HepG2 (cell line): ENCODE results near the gene CMTM1. TPM values are rescaled to one million over a fixed set of nuclear protein-coding genes. Genes with fewer than 3 reads are reported as not detected.

Experiments
- DNMT1 ChIP-seq: sonication (generic); formaldehyde crosslinking; IDR thresholded peaks from 2 replicates; pipeline ENCODE4 v1.5.1; 2020; ENCODE audit warnings: mild to moderate bottlenecking, missing genetic modification reagents
- HES4 ChIP-seq: sonication (generic); formaldehyde crosslinking; IDR thresholded peaks from 2 replicates; pipeline ENCODE4 v1.9.0; 2021; ENCODE audit warnings: mild to moderate bottlenecking, missing genetic modification reagents, borderline replicate concordance
- HINFP ChIP-seq: sonication (generic); formaldehyde crosslinking; IDR thresholded peaks from 2 replicates; pipeline ENCODE4 v1.4.0; 2020; ENCODE audit warnings: low read depth, mild to moderate bottlenecking, missing genetic modification reagents
- KLF16 ChIP-seq, 2 experiments: sonication (generic) in 1 of 2; formaldehyde crosslinking in 1 of 2; IDR thresholded peaks; 2 replicates each; pipeline versions ENCODE4 v1.6.1 to v1.8.0; 2016 to 2023; ENCODE audit warnings: missing genetic modification reagents in 2 of 2, missing compliant biosample characterization in 1 of 2
- MBD4 ChIP-seq: IDR thresholded peaks from 2 replicates; pipeline ENCODE4 v1.6.1; 2012; ENCODE audit warnings: low read length, inconsistent platforms, borderline replicate concordance
- NCOA2 ChIP-seq: sonication (generic); formaldehyde crosslinking; IDR thresholded peaks from 2 replicates; pipeline ENCODE4 v1.8.0; 2022; ENCODE audit warnings: inconsistent platforms
- NFKB2 ChIP-seq: sonication (generic); formaldehyde crosslinking; IDR thresholded peaks from 2 replicates; pipeline ENCODE4 v1.4.0; 2020; ENCODE audit warnings: missing genetic modification reagents, borderline replicate concordance
- PAF1 ChIP-seq: IDR thresholded peaks from 2 replicates; pipeline ENCODE4 v1.6.1; 2016; ENCODE audit warnings: missing genetic modification reagents, missing compliant biosample characterization
- THAP9 ChIP-seq: sonication (generic); formaldehyde crosslinking; IDR thresholded peaks from 2 replicates; pipeline ENCODE4; 2020; ENCODE audit warnings: missing genetic modification reagents, mild to moderate bottlenecking, borderline replicate concordance
- YY1 ChIP-seq: IDR thresholded peaks from 2 replicates; pipeline ENCODE4 v1.6.1; 2011; ENCODE audit warnings: low read length, low read depth, moderate library complexity, mild to moderate bottlenecking; ENCODE audit not compliant: insufficient read depth, insufficient replicate concordance
- ZFAT ChIP-seq: sonication (generic); formaldehyde crosslinking; conservative IDR thresholded peaks from 2 replicates; pipeline ENCODE4 v1.8.1; 2023; ENCODE audit warnings: missing genetic modification reagents, inconsistent platforms
- ZFYVE20 ChIP-seq: sonication (generic); formaldehyde crosslinking; IDR thresholded peaks from 2 replicates; pipeline ENCODE4 v1.8.0; 2023; ENCODE audit warnings: low read depth, mild to moderate bottlenecking, moderate library complexity, missing genetic modification reagents, borderline replicate concordance
- ZNF17 ChIP-seq: sonication (generic); formaldehyde crosslinking; IDR thresholded peaks from 2 replicates; pipeline ENCODE4 v1.5.0; 2020; ENCODE audit warnings: mild to moderate bottlenecking, missing genetic modification reagents
- ZNF451 ChIP-seq: sonication (generic); formaldehyde crosslinking; IDR thresholded peaks from 2 replicates; pipeline ENCODE4 v1.5.0; 2020; ENCODE audit warnings: mild to moderate bottlenecking, missing genetic modification reagents
- ZNF484 ChIP-seq: sonication (generic); formaldehyde crosslinking; IDR thresholded peaks from 2 replicates; pipeline ENCODE4 v1.5.1; 2020; ENCODE audit warnings: mild to moderate bottlenecking, low read depth, missing genetic modification reagents, borderline replicate concordance
- ZNF607 ChIP-seq: sonication (generic); formaldehyde crosslinking; IDR thresholded peaks from 2 replicates; pipeline ENCODE4 v1.5.1; 2020; ENCODE audit warnings: missing genetic modification reagents, mild to moderate bottlenecking, borderline replicate concordance
- ZNF709 ChIP-seq: sonication (generic); formaldehyde crosslinking; IDR thresholded peaks from 2 replicates; pipeline ENCODE4 v1.5.0; 2020; ENCODE audit warnings: mild to moderate bottlenecking, missing genetic modification reagents
- ZNF720 ChIP-seq: sonication (generic); formaldehyde crosslinking; IDR thresholded peaks from 2 replicates; pipeline ENCODE4 v1.4.0; 2020; ENCODE audit warnings: missing genetic modification reagents
- ZNF782 ChIP-seq: sonication (generic); formaldehyde crosslinking; IDR thresholded peaks from 2 replicates; pipeline ENCODE4 v1.4.0; 2020; ENCODE audit warnings: missing genetic modification reagents, mild to moderate bottlenecking, borderline replicate concordance
- polyA plus RNA-seq, 8 experiments: library from polyadenylated mRNA; depleted of rRNA in 3 of 8; stranded (reverse) in 7 of 8; unstranded in 1 of 8; fragments of >200 nt; fragmentation: Illumina TruSeq in 4 of 8; extraction: Trizol in 4 of 8; gene quantifications; 2 replicates each; pipeline versions ENCODE4 v1.2.1 to v1.2.3, GENCODE V29; 2011 to 2016; ENCODE audit warnings: low read depth in 4 of 8, missing spikeins in 1 of 8, mixed read lengths in 1 of 8; ENCODE audit not compliant: insufficient read depth in 1 of 8
- total RNA-seq, 5 experiments: library from RNA; depleted of rRNA; stranded (reverse); fragments of >200 nt; fragmentation: Illumina TruSeq; extraction: Trizol; gene quantifications; 2 replicates each; pipeline ENCODE4 v1.2.3, GENCODE V29; 2016; ENCODE audit warnings: low read depth in 1 of 5
- TF ChIP-seq, protein P1 (sequence below): sonication (generic); formaldehyde crosslinking; IDR thresholded peaks from 2 replicates; pipeline ENCODE4 v1.4.0; 2020; ENCODE audit warnings: mild to moderate bottlenecking, missing genetic modification reagents
- TF ChIP-seq, protein P2 (sequence below): sonication (generic); formaldehyde crosslinking; IDR thresholded peaks from 2 replicates; pipeline ENCODE4 v1.4.0; 2020; ENCODE audit warnings: missing genetic modification reagents

The CMTM1 gene
- total and polyA plus RNA-seq, 2 of the 13 experiments (the other 11 are each of a cell fraction or from before 2014, with no cell fraction given), result 1.7 to 2.9 TPM

GRCh38 chr16:66549284-66550131, 16.7 kb upstream of the CMTM1 start, which contains the start of gene TK2 (continued):
- TF ChIP-seq ZNF17 (CRISPR knock-in tag) (no peak), HES4 (CRISPR knock-in tag) (peak; percentile 44), HINFP (CRISPR knock-in tag) (peak; percentile 46; the same call in 1 of the 2 replicates), YY1 (peak; percentile 87), ZNF709 (CRISPR knock-in tag) (peak; percentile 74), DNMT1 (CRISPR knock-in tag) (peak; percentile 47; the same call in 1 of the 2 replicates), ZFAT (CRISPR knock-in tag) (0 out of 2 replicates have a peak, but pooled peaks have one; percentile 62), MBD4 (no peak), THAP9 (CRISPR knock-in tag) (no peak; the same call in 1 of the 2 replicates), ZNF607 (peak; percentile 95; the same call in 1 of the 2 replicates), NFKB2 (CRISPR knock-in tag) (peak; percentile 45; the same call in 1 of the 2 replicates), NCOA2 (CRISPR knock-in tag) (0 out of 2 replicates have a peak, but pooled peaks have one; percentile 10), ZNF782 (CRISPR knock-in tag) (no peak), ZNF451 (CRISPR knock-in tag) (peak; percentile 96), ZNF484 (no peak), ZNF720 (CRISPR knock-in tag) (no peak), ZFYVE20 (no peak), PAF1 (CRISPR knock-in tag) (no peak), KLF16 (CRISPR knock-in tag; IDR thresholded peaks at IDR 0.05) (peak in 1 of 2 experiments; percentile 89; a peak in 1 of 4 replicates)
- TF ChIP-seq, protein P1, sequence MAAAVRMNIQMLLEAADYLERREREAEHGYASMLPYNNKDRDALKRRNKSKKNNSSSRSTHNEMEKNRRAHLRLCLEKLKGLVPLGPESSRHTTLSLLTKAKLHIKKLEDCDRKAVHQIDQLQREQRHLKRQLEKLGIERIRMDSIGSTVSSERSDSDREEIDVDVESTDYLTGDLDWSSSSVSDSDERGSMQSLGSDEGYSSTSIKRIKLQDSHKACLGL (CRISPR knock-in tag), result peak; percentile 75; the same call in 1 of the 2 replicates
- TF ChIP-seq, protein P2, sequence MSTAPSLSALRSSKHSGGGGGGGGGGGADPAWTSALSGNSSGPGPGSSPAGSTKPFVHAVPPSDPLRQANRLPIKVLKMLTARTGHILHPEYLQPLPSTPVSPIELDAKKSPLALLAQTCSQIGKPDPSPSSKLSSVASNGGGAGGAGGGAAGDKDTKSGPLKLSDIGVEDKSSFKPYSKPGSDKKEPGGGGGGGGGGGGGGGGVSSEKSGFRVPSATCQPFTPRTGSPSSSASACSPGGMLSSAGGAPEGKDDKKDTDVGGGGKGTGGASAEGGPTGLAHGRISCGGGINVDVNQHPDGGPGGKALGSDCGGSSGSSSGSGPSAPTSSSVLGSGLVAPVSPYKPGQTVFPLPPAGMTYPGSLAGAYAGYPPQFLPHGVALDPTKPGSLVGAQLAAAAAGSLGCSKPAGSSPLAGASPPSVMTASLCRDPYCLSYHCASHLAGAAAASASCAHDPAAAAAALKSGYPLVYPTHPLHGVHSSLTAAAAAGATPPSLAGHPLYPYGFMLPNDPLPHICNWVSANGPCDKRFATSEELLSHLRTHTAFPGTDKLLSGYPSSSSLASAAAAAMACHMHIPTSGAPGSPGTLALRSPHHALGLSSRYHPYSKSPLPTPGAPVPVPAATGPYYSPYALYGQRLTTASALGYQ (CRISPR knock-in tag), result no peak
